OCI-LY3 (cell line): ENCODE measurements around the gene MAGI1.

Source experiments
- H2AFZ ChIP-seq: fragments of 200-600, 300-600 bp; shearing (Covaris generic); 2 replicates; pipeline ENCODE4 v1.6.0; 2014; ENCODE audit warnings: antibody characterized with exemption, low read depth, low read length
- H3K27ac ChIP-seq: fragments of 200-600, 300-600 bp; sonication (generic); 2 replicates; pipeline ENCODE4 v1.5.1; 2014; ENCODE audit warnings: mild to moderate bottlenecking, low read length, moderate library complexity, mixed read lengths
- H3K27me3 ChIP-seq: fragments of 200-600, 300-600 bp; sonication (generic); 2 replicates; pipeline ENCODE4 v1.6.1; 2014; ENCODE audit warnings: low read depth, low read length, mixed read lengths
- H3K36me3 ChIP-seq: fragments of 200-600, 300-600 bp; sonication (generic); replicated peaks from 2 replicates; pipeline ENCODE3; 2014; ENCODE audit warnings: low read depth, low read length, mixed read lengths
- H3K4me1 ChIP-seq: fragments of 300-600, 200-600 bp; sonication (generic); 2 replicates; pipeline ENCODE4 v1.6.1; 2014; ENCODE audit warnings: low read length, mixed read lengths
- H3K4me2 ChIP-seq: fragments of 200-600, 300-600 bp; sonication (generic); 2 replicates; pipeline ENCODE4 v1.6.1; 2014; ENCODE audit warnings: low read length, mixed read lengths
- H3K4me3 ChIP-seq: fragments of 300-600, 200-600 bp; sonication (generic); 2 replicates; pipeline ENCODE4 v1.5.1; 2014; ENCODE audit warnings: antibody characterized with exemption, mild to moderate bottlenecking, low read length, moderate library complexity
- H3K79me2 ChIP-seq: fragments of 300-600, 200-600 bp; shearing (Covaris generic); 2 replicates; pipeline ENCODE4 v1.6.1; 2014; ENCODE audit warnings: mild to moderate bottlenecking, low read length, mixed read lengths
- H3K9ac ChIP-seq: fragments of 300-600, 200-600 bp; shearing (Covaris generic); 2 replicates; pipeline ENCODE4 v1.6.0; 2014; ENCODE audit warnings: mild to moderate bottlenecking, low read length, moderate library complexity
- H3K9me3 ChIP-seq: fragments of 200-600, 300-600 bp; shearing (Covaris generic); 2 replicates; pipeline ENCODE4 v1.6.1; 2014; ENCODE audit warnings: low read length, mixed read lengths; ENCODE audit not compliant: insufficient read depth
- H4K20me1 ChIP-seq: fragments of 200-600, 300-600 bp; sonication (generic); 2 replicates; pipeline ENCODE4 v1.6.1; 2016; ENCODE audit warnings: low read length, mixed read lengths; ENCODE audit not compliant: insufficient read depth
- EZH2phosphoT487 ChIP-seq: fragments of 200-600 bp; shearing (Covaris generic); IDR thresholded peaks from 2 replicates; pipeline ENCODE4 v1.6.1; 2018; ENCODE audit warnings: antibody characterized with exemption, mixed run types, low read depth
- TF ChIP-seq, protein P1 (sequence below): fragments of 200-600, 300-600 bp; sonication (generic); IDR thresholded peaks from 2 replicates; pipeline ENCODE4 v1.5.1; 2014; ENCODE audit warnings: antibody characterized with exemption, low read length, low read depth

Gene MAGI1

GRCh38 chr3:65445573-65446169, 593.0 kb downstream of the MAGI1 start:
- Histone ChIP-seq H3K27ac (no peak overlapping the region), H2AFZ (no peak overlapping the region), H3K9ac (no peak overlapping the region), H3K9me3 (no peaks in the 10 kb centered on the region), H3K79me2 (no peaks in the 10 kb centered on the region), H4K20me1 (no peaks in the 10 kb centered on the region), H3K4me2 (no peak overlapping the region), H3K4me3 (no peak overlapping the region), H3K4me1 (no peaks in the 10 kb centered on the region), H3K27me3 (peaks cover 5% of the 10 kb centered on the region), H3K36me3 (no peaks in the 10 kb centered on the region)
- no peak for TF ChIP-seq EZH2phosphoT487
- TF ChIP-seq, protein P1, sequence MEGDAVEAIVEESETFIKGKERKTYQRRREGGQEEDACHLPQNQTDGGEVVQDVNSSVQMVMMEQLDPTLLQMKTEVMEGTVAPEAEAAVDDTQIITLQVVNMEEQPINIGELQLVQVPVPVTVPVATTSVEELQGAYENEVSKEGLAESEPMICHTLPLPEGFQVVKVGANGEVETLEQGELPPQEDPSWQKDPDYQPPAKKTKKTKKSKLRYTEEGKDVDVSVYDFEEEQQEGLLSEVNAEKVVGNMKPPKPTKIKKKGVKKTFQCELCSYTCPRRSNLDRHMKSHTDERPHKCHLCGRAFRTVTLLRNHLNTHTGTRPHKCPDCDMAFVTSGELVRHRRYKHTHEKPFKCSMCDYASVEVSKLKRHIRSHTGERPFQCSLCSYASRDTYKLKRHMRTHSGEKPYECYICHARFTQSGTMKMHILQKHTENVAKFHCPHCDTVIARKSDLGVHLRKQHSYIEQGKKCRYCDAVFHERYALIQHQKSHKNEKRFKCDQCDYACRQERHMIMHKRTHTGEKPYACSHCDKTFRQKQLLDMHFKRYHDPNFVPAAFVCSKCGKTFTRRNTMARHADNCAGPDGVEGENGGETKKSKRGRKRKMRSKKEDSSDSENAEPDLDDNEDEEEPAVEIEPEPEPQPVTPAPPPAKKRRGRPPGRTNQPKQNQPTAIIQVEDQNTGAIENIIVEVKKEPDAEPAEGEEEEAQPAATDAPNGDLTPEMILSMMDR, result no peak

DNA sequence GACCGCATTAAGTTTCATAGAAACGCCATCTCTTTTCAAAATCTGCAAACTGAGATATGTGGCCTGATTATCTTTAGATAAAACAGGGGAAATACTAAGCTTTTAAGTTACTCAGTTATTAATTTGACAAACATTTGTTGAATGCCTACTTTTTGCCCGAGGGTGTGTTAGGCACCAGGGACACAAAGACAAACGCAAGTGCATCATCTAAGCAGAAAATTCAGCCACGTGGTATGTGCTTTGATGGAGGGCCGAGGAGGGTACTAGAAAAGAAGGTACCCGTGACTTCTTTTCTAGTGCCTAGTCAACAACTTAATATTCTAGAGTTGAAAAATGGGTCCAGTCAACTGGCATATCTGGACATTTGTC, 594.3 kb downstream of the MAGI1 start:
- Histone ChIP-seq H3K27me3 (peaks cover 5% of the 10 kb centered on the region), H3K36me3 (no peaks in the 10 kb centered on the region), H3K9ac (no peak overlapping the region), H2AFZ (no peak overlapping the region), H3K4me2 (no peak overlapping the region), H3K79me2 (no peaks in the 10 kb centered on the region), H3K27ac (no peak overlapping the region), H3K4me1 (peaks cover 10% of the 10 kb centered on the region), H3K4me3 (no peak overlapping the region), H3K9me3 (no peaks in the 10 kb centered on the region), H4K20me1 (no peaks in the 10 kb centered on the region)
- TF ChIP-seq, protein P1, result no peak
- TF ChIP-seq EZH2phosphoT487, result no peak

GRCh38 chr3:65443739-65444446, 594.8 kb downstream of the MAGI1 start:
- Histone ChIP-seq H3K9ac (no peak overlapping the region), H3K4me1 (peaks cover 15% of the 10 kb centered on the region), H2AFZ (no peak overlapping the region), H3K27me3 (peaks cover 5% of the 10 kb centered on the region), H3K79me2 (no peaks in the 10 kb centered on the region), H3K4me3 (no peak overlapping the region), H3K27ac (no peak overlapping the region), H4K20me1 (no peaks in the 10 kb centered on the region), H3K4me2 (no peak overlapping the region), H3K9me3 (no peaks in the 10 kb centered on the region), H3K36me3 (no peaks in the 10 kb centered on the region)
- TF ChIP-seq EZH2phosphoT487, result no peak
- TF ChIP-seq, protein P1, result no peak

DNA sequence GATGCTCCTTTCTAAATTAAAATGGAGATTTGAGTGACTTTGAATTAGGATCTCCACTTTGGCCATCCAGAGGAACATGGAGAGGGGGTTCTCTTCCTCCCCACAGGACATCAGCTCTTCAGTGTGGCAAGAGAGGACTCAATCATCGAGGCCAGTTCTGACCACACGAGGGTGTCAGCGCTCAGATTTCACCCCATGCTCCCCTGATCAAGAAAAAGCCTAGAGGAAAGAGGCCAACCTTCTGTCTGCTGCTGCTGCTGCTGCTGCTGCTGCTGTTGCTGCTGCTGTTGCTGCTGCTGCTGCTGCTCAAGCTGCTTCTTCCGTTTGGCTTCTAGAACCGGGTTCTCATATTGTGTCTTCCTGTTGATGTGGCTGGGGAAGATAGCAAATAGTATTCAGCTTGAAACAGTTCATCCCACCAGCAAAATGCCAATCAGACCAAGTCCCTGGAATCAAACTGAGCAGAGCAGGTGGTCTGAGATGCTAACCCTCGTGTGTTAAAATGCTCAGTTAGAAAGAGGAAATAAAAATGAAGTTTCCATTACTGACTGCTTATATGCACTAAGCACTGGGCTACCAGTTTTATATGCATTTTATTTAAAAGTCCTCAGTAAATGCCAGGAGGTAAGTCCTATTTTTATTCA, 599.0 kb downstream of the MAGI1 start:
- Histone ChIP-seq H3K4me1 (peaks cover 39% of the 10 kb centered on the region), H3K36me3 (no peaks in the 10 kb centered on the region), H3K9me3 (no peaks in the 10 kb centered on the region), H3K79me2 (no peaks in the 10 kb centered on the region), H3K27me3 (no peaks in the 10 kb centered on the region), H3K4me3 (peak overlapping the region; percentile 42), H2AFZ (peak overlapping the region; percentile 57), H3K9ac (no peak overlapping the region), H4K20me1 (no peaks in the 10 kb centered on the region), H3K27ac (peak overlapping the region; percentile 22; the same call in 1 of the 2 replicates), H3K4me2 (peak overlapping the region; percentile 53)
- TF ChIP-seq, protein P1, result peak; percentile 70
- TF ChIP-seq EZH2phosphoT487, result no peak
